Urinary bladder (tissue), 4 donors: Measurements from ENCODE around the gene MLLT6. TPM values are rescaled to one million over a fixed set of nuclear protein-coding genes. Genes with fewer than 3 reads are reported as not detected.

Experiments
- DNase-seq: peaks from one replicate; pipeline ENCODE4 v3.0.0-alpha.2; 2015; ENCODE audit errors: extremely low spot score
- H3K27ac ChIP-seq: one replicate; pipeline ENCODE4 v1.5.1; 2013; ENCODE audit warnings: low read depth, mild to moderate bottlenecking, moderate library complexity
- H3K36me3 ChIP-seq: one replicate; pipeline ENCODE4 v1.6.1; 2013; ENCODE audit warnings: mild to moderate bottlenecking, moderate library complexity; ENCODE audit not compliant: insufficient read depth
- H3K4me1 ChIP-seq: one replicate; pipeline ENCODE4 v1.6.1; 2013; ENCODE audit warnings: mild to moderate bottlenecking, moderate library complexity; ENCODE audit not compliant: insufficient read depth
- H3K4me3 ChIP-seq: one replicate; pipeline ENCODE4 v1.5.1; 2013; ENCODE audit warnings: low read depth, low read length
- WGBS: extraction: QIAGEN DNeasy Blood & Tissue Kit; methylation state at CpG from one replicate; pipeline ENCODE4 v1.1.7; 2013; 5-methylcytosine and 5-hydroxymethylcytosine counted together
- polyA plus RNA-seq: library from polyadenylated mRNA; stranded (reverse); fragments of 200-250 nt; gene quantifications from one replicate; pipeline ENCODE4 v1.2.3, GENCODE V29; 2013
- total RNA-seq: library from RNA; depleted of rRNA; stranded (reverse); fragments of >200 nt; gene quantifications from one replicate; pipeline ENCODE4 v1.2.3, GENCODE V29; 2014
- donor health status: healthy with polysubstance abuse.
- donor health status: healthy.

The MLLT6 gene
- total and polyA plus RNA-seq, 2 donors, result 38.5 to 67.8 TPM

DNA sequence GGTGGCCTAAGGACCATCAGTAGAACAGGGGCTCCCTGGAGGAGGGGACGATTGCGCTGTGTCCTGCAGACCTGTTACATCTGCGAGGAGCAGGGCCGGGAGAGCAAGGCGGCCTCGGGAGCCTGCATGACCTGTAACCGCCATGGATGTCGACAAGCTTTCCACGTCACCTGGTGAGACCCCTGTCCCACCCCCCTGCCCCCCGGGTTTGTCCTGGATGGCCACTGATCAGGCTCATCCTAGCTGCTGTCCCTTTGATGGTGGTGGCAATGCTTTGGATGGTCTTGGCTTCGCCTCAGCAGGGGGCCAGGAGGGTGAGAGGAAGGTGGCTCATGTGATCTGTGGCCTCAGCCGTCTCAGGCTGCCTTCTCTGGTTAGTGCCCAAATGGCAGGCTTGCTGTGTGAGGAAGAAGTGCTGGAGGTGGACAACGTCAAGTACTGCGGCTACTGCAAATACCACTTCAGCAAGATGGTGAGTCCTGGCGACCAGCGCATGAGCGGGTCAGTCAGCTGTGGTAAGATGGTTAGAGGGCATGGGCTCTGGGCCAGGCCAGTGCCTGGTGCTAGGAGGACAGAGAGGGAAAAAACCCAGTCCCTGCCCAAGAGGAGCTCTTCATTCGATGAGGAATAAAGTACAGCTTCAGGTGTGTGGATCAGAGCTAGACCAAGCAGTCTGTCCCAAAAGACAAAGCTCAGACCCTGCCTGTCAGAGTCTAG is 4.2 kb downstream of the MLLT6 start:
- H3K36me3 ChIP-seq, result peaks cover 1% of the 10 kb centered on the region
- 92% methylated on average over 18 of the region's 18 CpGs for WGBS
- no peaks in the 10 kb centered on the region for H3K4me1 ChIP-seq
- DNase-seq, result no peak
- H3K4me3 ChIP-seq, result no peak overlapping the region
- H3K27ac ChIP-seq, result no peak overlapping the region

DNA sequence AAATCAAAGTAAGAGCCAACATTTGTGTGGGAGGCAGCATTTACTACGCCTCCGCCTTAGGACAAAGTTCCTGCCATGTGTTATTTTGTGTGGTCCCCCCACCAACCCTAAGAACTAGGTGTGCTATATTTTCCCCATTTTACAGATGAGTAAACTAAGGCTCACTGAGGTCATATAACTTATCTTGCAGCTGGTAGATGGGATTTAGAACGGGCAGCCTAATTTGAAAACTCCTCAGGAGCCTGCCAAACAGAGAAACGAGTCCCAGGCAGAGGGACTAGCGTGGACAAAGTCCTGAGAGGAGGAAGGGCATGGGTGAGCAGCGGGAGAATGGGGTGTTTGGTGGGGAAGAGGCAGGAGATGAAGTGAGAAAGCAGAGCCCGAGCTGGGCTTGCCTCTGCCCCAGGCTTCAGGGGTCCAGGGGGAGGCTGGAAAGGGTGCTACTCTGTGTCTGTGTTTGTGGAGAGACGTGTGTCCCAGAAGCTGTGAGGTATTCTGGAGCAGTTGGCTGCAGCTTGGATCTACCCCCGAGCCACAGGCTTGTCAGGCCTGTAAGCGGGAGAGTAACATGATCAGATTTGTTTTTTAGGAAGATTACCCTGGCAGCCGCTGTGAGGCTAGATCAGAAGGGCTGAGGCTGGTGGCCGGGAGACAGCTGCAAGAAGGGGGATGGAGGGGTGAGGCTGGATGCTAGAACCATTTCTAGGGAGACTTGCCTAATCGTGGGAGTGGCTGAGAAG is 5.0 kb downstream of the MLLT6 start:
- WGBS, result 73% methylated on average over 13 of the region's 13 CpGs
- Histone ChIP-seq H3K36me3 (peaks cover 1% of the 10 kb centered on the region), H3K27ac (no peak overlapping the region), H3K4me1 (no peaks in the 10 kb centered on the region), H3K4me3 (no peak overlapping the region)
- DNase-seq, result no peak

DNA sequence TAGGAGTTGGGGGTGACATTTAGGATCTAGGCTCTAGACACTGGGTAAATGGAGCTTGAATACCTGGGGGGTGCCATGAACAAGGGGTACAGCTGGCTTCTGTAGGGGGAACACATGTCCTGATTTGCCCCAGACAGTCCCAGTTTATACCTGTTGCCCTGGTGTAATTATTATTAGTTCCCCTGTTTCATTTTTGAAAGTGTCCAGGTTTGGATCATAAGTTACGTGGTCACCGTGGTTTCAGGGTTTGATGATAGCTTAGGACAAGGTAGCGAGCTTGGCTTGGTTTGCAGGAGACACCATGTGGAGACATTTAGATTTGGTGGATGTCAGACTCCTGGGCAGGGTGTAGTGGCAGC is 5.5 kb downstream of the MLLT6 start:
- H3K36me3 ChIP-seq, result peaks cover 1% of the 10 kb centered on the region
- 93% methylated on average over 3 of the region's 3 CpGs for WGBS
- no peak overlapping the region for H3K27ac ChIP-seq
- no peak for DNase-seq
- no peaks in the 10 kb centered on the region for H3K4me1 ChIP-seq
- no peak overlapping the region for H3K4me3 ChIP-seq

DNA sequence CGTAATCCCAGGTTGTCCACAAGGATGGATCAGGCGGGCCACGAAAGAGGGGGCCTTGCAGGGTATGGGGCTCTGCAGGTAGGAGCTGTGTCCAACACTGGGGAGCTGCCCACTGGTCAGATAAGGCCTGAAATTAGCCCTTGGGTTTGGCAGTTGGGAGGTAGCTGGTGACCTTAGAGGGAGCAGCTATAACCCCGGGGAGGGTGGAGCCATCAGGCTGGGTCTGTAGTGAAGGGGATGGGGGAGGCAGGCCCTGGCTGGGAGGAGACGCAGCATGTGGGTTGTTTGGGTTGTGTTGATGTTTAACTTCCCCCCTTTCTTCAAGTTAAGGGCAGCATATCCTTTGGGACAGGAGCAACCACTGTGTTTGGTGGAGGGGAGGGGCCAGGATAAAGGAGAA is 5.9 kb downstream of the MLLT6 start:
- no peak for DNase-seq
- WGBS, result 89% methylated on average over 5 of the region's 5 CpGs
- no peaks in the 10 kb centered on the region for H3K4me1 ChIP-seq

DNA sequence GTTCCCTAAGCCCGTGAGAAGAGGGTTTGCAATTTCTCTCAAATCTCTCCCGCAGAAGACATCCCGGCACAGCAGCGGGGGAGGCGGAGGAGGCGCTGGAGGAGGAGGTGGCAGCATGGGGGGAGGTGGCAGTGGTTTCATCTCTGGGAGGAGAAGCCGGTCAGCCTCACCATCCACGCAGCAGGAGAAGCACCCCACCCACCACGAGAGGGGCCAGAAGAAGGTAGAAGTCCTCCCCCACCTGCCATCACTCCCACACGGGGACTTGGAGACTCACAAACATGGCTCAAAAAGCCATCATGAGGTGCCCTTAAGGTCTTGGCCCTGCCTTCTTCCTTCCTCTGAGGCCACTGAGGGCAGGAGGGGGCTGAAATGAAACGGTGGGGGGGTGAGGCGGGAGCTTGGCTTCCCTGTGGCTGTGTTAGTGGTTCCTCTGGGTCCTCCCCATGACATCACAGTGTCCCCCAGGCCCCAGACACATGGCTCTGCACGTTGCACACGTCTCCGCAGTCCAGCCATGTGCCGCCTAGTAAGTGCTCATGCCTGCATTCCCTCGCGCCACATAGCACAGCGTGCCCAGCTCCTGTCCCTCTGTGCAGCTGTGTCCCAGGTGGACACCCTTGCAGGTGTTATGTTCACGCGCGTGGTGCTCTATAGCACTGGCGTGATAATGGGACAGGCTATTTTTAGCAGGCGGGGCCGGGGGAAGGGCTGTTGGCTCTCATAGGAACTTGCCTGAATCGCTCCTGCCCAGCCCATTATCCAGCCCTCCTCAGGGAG is 6.9 kb downstream of the MLLT6 start:
- no peaks in the 10 kb centered on the region for H3K4me1 ChIP-seq
- H3K36me3 ChIP-seq, result peaks cover 4% of the 10 kb centered on the region
- no peak overlapping the region for H3K4me3 ChIP-seq
- no peak overlapping the region for H3K27ac ChIP-seq
- WGBS, result 76% methylated on average over 26 of the region's 26 CpGs
- no peak for DNase-seq

More for the DNA sequence above, 5.9 kb downstream of the MLLT6 start:
- no peak overlapping the region for H3K4me3 ChIP-seq
- peaks cover 1% of the 10 kb centered on the region for H3K36me3 ChIP-seq
- no peak overlapping the region for H3K27ac ChIP-seq

DNA sequence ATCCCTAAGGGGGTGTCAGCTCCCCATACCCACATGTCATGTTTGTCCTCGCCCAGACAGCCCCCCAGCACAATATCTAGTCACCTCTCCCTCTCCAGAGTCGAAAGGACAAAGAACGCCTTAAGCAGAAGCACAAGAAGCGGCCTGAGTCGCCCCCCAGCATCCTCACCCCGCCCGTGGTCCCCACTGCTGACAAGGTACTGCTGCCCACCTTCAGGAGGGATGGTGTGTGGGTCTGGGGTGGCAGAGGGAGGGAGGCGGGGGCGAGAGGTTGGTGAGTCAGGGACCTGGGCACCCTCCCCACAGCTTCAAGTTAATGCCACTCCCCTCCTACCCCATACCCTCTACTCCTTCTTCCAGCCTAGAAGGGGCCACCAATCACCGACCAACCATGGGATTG is 7.5 kb downstream of the MLLT6 start:
- H3K4me1 ChIP-seq, result no peaks in the 10 kb centered on the region
- no peak overlapping the region for H3K4me3 ChIP-seq
- peaks cover 8% of the 10 kb centered on the region for H3K36me3 ChIP-seq
- 94% methylated on average over 10 of the region's 10 CpGs for WGBS
- no peak overlapping the region for H3K27ac ChIP-seq
- no peak for DNase-seq

DNA sequence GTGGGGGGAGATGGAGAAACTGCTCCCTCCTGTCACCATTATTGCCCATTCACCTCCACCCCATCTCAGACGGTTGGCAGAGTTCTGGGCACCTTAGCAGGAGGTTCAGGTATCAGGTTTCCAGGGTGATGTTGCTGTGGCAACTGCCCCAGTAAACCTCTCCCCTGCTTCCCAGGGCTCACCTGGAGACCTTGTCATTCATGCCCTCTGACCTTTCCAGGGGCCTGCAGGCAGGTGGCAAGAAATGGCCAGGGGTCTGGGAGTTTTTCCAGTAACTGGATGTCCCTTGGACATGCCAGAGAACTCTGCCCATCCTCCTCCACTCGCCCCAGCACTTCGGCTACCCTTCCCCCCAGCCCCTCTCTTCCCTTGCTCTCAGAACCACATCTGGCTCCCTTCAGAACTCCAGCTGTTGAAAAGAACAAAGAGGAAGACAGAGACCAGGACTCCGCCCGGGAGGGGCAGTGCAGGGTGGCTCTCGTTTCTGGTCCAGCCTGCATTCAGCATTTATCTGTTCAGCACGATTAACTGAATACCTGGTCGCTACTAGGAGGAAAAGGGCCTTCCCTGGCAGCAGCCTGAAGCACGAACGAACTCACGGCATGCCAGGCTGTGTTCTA is 8.5 kb downstream of the MLLT6 start:
- Histone ChIP-seq H3K27ac (no peak overlapping the region), H3K4me3 (no peak overlapping the region), H3K4me1 (no peaks in the 10 kb centered on the region), H3K36me3 (peaks cover 8% of the 10 kb centered on the region)
- 62% methylated on average over 11 of the region's 11 CpGs for WGBS
- DNase-seq, result no peak

DNA sequence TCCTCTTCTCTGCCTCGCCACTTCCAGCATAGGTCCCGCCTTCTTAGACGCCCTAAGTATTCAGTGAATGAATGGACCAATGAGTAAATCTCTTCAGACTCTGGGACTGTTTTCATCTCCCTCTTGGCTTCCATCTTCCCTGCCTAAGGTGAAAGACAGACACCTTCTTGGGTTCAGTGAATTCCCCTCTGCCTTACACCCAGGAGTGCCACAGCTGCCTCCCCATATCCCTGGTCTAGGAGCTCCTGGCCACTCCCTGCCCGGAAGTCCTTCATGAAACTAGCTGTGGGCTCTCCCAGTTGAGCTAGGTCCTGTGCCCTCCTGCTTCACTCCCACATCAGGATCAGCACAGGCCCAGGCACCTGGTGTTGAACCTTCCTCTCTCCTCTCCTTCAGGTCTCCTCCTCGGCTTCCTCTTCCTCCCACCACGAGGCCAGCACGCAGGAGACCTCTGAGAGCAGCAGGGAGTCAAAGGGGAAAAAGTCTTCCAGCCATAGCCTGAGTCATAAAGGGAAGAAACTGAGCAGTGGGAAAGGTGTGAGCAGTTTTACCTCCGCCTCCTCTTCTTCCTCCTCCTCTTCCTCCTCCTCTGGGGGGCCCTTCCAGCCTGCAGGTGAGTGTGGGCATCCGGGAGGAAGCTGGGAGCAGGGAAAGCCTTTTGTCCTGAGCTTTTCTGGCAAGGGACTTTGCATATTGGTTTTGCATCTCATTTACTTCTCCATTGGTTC is 10.3 kb downstream of the MLLT6 start:
- no peak for DNase-seq
- Histone ChIP-seq H3K4me3 (no peak overlapping the region), H3K36me3 (peaks cover 7% of the 10 kb centered on the region), H3K27ac (no peak overlapping the region), H3K4me1 (no peaks in the 10 kb centered on the region)
- WGBS, result 82% methylated on average over 9 of the region's 9 CpGs

DNA sequence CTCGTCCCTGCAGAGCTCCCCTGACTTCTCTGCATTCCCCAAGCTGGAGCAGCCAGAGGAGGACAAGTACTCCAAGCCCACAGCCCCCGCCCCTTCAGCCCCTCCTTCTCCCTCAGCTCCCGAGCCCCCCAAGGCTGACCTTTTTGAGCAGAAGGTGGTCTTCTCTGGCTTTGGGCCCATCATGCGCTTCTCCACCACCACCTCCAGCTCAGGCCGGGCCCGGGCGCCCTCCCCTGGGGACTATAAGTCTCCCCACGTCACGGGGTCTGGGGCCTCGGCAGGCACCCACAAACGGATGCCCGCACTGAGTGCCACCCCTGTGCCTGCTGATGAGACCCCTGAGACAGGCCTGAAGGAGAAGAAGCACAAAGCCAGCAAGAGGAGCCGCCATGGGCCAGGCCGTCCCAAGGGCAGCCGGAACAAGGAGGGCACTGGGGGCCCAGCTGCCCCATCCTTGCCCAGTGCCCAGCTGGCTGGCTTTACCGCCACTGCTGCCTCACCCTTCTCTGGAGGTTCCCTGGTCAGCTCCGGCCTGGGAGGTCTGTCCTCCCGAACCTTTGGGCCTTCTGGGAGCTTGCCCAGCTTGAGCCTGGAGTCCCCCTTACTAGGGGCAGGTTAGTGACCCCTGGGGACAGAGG is 11.4 kb downstream of the MLLT6 start:
- Histone ChIP-seq H3K27ac (no peak overlapping the region), H3K4me3 (no peak overlapping the region), H3K4me1 (no peaks in the 10 kb centered on the region), H3K36me3 (peaks cover 7% of the 10 kb centered on the region)
- 91% methylated on average over 18 of the region's 18 CpGs for WGBS
- no peak for DNase-seq

DNA sequence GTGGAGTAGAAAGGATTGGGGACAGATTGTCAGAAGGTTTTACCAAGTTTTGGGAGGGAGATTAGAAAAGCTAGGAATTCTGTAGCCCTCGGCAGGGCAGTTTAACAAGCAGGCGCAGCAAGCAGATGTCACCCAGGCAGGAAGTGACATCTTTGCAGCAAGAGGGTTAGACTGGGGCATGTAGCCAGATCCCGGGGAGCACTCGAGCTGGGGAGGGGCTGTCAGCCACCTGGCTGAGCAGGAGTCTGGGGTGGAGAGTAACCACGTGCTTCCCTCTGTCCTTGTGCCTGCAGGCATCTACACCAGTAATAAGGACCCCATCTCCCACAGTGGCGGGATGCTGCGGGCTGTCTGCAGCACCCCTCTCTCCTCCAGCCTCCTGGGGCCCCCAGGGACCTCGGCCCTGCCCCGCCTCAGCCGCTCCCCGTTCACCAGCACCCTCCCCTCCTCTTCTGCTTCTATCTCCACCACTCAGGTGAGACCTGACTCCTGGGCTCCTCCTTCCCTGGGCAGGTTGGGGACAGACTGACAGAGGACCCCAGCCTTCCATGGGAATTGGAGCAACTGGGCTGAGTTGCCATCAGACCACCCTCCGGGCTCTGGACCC is 12.2 kb downstream of the MLLT6 start:
- H3K4me1 ChIP-seq, result no peaks in the 10 kb centered on the region
- H3K4me3 ChIP-seq, result no peak overlapping the region
- no peak for DNase-seq
- H3K27ac ChIP-seq, result no peak overlapping the region
- 84% methylated on average over 12 of the region's 12 CpGs for WGBS
- peaks cover 7% of the 10 kb centered on the region for H3K36me3 ChIP-seq

DNA sequence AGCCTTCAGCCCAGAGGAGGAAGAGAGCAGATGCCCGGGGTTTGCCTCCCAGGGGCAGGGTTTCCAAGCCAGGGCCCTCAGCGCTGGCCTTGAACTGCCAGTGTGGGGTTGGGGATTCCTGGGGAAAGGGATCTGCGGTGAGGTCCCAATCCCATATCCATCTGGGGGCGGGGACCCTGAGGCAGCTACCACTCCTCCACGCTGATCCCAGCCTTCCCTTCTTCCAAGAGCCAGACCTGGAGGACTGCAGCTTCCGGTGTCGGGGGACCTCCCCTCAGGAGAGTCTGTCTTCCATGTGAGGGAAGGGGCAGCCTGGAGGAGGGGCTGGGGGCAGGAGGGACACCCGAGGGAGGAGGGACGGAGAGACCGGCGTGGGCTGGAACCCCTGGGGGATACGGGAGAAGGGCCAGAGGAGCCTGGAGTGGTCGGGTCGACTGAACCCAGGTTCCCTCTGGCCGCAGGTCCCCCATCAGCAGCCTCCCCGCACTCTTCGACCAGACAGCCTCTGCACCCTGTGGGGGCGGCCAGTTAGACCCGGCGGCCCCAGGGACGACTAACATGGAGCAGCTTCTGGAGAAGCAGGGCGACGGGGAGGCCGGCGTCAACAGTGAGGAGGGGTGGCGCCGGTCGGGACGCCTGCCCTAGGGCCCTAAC is 14.3 kb downstream of the MLLT6 start:
- WGBS, result 81% methylated on average over 29 of the region's 29 CpGs
- Histone ChIP-seq H3K4me3 (no peak overlapping the region), H3K4me1 (no peaks in the 10 kb centered on the region), H3K27ac (no peak overlapping the region), H3K36me3 (peaks cover 7% of the 10 kb centered on the region)
- no peak for DNase-seq
